Ascending aorta (tissue), 2 donors: Measurements from ENCODE around the gene EGFLAM. TPM values are rescaled to one million over a fixed set of nuclear protein-coding genes. Genes with fewer than 3 reads are reported as not detected.
A peak's percentile ranks its signal among the peaks of the same experiment; 100 is the strongest.

ENCODE experiments used
- DNase-seq, 2 donors: peaks; one replicate each; pipeline ENCODE4 v3.0.0-alpha.2; 2019; ENCODE audit warnings: low spot score in 2 of 2
- H3K27ac ChIP-seq, 2 donors: fragments of 200-600 bp; sonication (generic); one replicate each; pipeline ENCODE4 v1.5.1; 2016 to 2017; ENCODE audit warnings: mild to moderate bottlenecking in 1 of 2
- H3K27me3 ChIP-seq: fragments of 200-600 bp; sonication (generic); one replicate; pipeline ENCODE4 v1.5.1; 2017
- H3K36me3 ChIP-seq, 2 donors: fragments of 200-600 bp; sonication (generic); one replicate each; pipeline ENCODE4 v1.5.1; 2016
- H3K4me1 ChIP-seq, 2 donors: fragments of 200-600 bp; sonication (generic); one replicate each; pipeline ENCODE4 v1.5.1; 2016 to 2017; ENCODE audit warnings: mild to moderate bottlenecking in 1 of 2
- H3K4me3 ChIP-seq, 2 donors: fragments of 200-600 bp; sonication (generic); one replicate each; pipeline ENCODE4 v1.5.1; 2016 to 2017; ENCODE audit warnings: mild to moderate bottlenecking in 1 of 2
- H3K9me3 ChIP-seq, 2 donors: fragments of 200-600 bp; sonication (generic); one replicate each; pipeline ENCODE4 v1.5.1; 2016
- intact Hi-C: fragments of 100-400 bp; cut with DNase I; formaldehyde crosslinking; loops from one replicate; pipeline ENCODE4 v1.15.1; 2023
- total RNA-seq: library from RNA; depleted of rRNA; stranded (reverse); fragments of >200 nt; gene quantifications from one replicate; pipeline ENCODE4 v1.1.0, GENCODE V29; 2016
- TF ChIP-seq, protein P1 (sequence below), 3 experiments: fragments of 200-600 bp in 2 of 3; fragments of 450-650 bp in 1 of 3; sonication (generic) in 2 of 3; IDR thresholded peaks; one replicate each; pipeline ENCODE4 v1.5.1; 2016 to 2019; ENCODE audit warnings: antibody characterized with exemption in 3 of 3, mild to moderate bottlenecking in 1 of 3, moderate library complexity in 1 of 3

Gene EGFLAM
- total RNA-seq = 4.2 TPM

DNA sequence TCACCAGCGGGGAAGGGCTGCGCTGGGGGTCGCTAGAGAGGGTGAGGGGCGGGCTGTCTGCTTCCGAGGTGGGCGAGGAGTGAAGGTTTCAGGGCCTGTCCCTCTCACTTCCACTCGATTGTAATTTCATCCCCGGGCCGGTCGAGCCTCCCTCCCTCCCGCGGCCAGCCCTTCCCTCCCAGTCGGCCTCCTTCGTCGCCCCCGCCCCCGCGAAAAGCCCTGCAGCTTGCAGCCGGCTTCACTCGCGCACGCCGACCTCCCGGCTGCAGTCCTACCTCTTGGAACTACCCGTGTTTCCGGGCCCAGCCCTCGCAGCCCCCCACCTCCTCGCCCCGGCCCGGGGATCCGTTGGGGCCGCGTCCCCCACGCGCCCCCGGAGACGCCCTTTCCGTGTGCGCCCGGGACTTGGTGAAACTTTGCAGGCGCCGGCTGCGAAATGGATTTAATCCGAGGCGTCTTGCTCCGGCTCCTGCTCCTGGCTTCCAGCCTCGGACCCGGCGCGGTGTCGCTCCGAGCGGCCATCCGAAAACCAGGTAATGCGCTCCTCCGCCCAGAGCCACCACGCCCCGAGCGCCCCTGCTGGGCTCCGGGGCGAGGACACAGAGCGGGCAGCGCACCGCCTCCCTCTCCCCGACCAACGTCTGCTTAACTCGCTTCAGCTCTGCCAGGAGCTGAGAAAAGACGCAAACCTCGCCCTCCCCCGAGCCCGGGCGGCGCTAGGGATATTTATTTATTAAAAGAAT, at the start of gene EGFLAM:
Gene EGFLAM, plus strand, starts transcription at position 241 of the 743 bp plus-strand sequence. Its CDS starts 196 bp downstream, at position 437.
- H3K9me3 ChIP-seq = no peaks in the 10 kb centered on the region
- peaks cover 5 to 7% of the 10 kb centered on the region in 2 donors for H3K4me1 ChIP-seq
- TF ChIP-seq, protein P1, sequence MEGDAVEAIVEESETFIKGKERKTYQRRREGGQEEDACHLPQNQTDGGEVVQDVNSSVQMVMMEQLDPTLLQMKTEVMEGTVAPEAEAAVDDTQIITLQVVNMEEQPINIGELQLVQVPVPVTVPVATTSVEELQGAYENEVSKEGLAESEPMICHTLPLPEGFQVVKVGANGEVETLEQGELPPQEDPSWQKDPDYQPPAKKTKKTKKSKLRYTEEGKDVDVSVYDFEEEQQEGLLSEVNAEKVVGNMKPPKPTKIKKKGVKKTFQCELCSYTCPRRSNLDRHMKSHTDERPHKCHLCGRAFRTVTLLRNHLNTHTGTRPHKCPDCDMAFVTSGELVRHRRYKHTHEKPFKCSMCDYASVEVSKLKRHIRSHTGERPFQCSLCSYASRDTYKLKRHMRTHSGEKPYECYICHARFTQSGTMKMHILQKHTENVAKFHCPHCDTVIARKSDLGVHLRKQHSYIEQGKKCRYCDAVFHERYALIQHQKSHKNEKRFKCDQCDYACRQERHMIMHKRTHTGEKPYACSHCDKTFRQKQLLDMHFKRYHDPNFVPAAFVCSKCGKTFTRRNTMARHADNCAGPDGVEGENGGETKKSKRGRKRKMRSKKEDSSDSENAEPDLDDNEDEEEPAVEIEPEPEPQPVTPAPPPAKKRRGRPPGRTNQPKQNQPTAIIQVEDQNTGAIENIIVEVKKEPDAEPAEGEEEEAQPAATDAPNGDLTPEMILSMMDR (IDR thresholded peaks at IDR 0.05) = no peak
- no peaks in the 10 kb centered on the region for H3K36me3 ChIP-seq
- peaks cover 11% of the 10 kb centered on the region for H3K27me3 ChIP-seq
- intact Hi-C loops = no loop called here
- no peak within 1 kb of the TSS for H3K27ac ChIP-seq
- H3K4me3 ChIP-seq = peak within 1 kb of the TSS; percentile 32 to 67
- no peak for DNase-seq

GRCh38 chr5:38208782-38209378, 49.5 kb upstream of the EGFLAM start:
- H3K27me3 ChIP-seq = no peaks in the 10 kb centered on the region

DNA sequence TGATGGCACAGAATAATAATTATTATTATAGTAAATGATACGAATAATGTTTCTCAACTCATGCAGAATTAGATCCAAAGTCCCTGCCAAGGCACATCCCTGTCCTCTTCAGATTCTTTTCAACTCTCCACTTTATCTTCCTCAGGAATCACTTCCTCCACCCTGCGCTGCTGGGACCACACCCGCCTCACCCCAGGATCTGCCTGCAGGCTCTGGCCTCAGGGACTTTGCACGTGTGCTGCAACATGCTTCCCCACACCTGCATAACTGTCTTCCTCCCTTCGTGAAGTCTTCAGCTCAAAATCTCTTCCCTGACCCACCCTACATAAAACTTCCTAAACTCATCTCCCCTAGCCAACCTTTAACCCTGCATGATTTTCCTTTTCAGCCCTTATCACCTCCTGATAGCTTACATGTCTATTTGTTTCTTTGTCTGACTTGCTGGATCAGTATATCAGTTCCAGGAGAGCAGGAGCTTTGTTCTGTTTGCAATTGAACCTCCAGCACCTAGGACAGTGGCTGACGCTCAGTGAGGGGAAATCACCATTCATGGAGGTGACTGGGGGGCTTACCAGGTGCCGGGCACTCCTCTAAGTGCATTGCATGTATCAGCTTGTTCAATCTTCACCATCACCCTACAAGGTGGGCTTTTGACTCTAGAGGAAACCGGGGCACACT, 47.5 kb upstream of the EGFLAM start:
- intact Hi-C loops = no loop called here
- no peaks in the 10 kb centered on the region for H3K4me1 ChIP-seq
- no peak overlapping the region for H3K27ac ChIP-seq
- no peaks in the 10 kb centered on the region for H3K27me3 ChIP-seq
- H3K9me3 ChIP-seq = no peaks in the 10 kb centered on the region
- no peak overlapping the region for H3K4me3 ChIP-seq
- H3K36me3 ChIP-seq = no peaks in the 10 kb centered on the region
- no peak for DNase-seq
- TF ChIP-seq, protein P1 (IDR thresholded peaks at IDR 0.05) = no peak

More at GRCh38 chr5:38208782-38209378, 49.5 kb upstream of the EGFLAM start:
- Histone ChIP-seq H3K4me3 (no peak overlapping the region), H3K36me3 (no peaks in the 10 kb centered on the region), H3K9me3 (no peaks in the 10 kb centered on the region), H3K27ac (no peak overlapping the region), H3K4me1 (no peaks in the 10 kb centered on the region)
- intact Hi-C loops = no loop called here
- TF ChIP-seq, protein P1 (IDR thresholded peaks at IDR 0.05) = peak in 1 of 3 experiments; percentile 26
- no peak for DNase-seq

- TF ChIP-seq, protein P1 (IDR thresholded peaks at IDR 0.05) = no peak
- Histone ChIP-seq H3K27me3 (no peaks in the 10 kb centered on the region), H3K36me3 (no peaks in the 10 kb centered on the region), H3K4me1 (no peaks in the 10 kb centered on the region), H3K4me3 (no peak overlapping the region), H3K9me3 (no peaks in the 10 kb centered on the region), H3K27ac (no peak overlapping the region)
- DNase-seq = no peak
- intact Hi-C loops = no loop called here
These were observed 47.0 kb upstream of the EGFLAM start for GRCh38 chr5:38211354-38211710.

DNA sequence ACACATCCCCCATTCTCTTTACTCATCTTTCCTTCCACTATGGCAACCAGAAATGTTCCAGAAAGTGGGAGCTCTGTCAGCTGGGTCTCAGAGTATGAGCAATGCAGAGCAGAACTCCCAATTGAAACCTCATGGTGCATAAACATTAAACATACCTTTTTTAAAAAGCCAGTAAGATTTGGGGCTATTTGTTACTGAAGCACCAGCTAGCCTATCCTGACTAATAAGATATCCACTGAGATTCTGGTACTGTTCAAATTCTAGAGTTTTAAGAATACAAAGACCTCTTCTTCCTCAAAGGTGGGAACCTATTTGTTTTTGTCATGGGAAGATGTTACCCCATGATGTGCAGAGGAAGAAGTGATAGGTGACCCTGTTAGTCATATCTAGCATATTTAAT, 46.1 kb upstream of the EGFLAM start:
- TF ChIP-seq, protein P1 (IDR thresholded peaks at IDR 0.05) = no peak
- intact Hi-C loops = no loop called here

More for the DNA sequence above, 46.1 kb upstream of the EGFLAM start:
- DNase-seq = no peak
- Histone ChIP-seq H3K36me3 (no peaks in the 10 kb centered on the region), H3K27ac (no peak overlapping the region), H3K9me3 (no peaks in the 10 kb centered on the region), H3K27me3 (no peaks in the 10 kb centered on the region), H3K4me1 (no peaks in the 10 kb centered on the region), H3K4me3 (no peak overlapping the region)
